ENCODE data around the gene RAB44. TPM values are rescaled to one million over a fixed set of nuclear protein-coding genes. Genes with fewer than 3 reads are reported as not detected.

RAB44 gene
- total RNA-seq, 1 experiment from 2014 or later, result 0.05 TPM

DNA sequence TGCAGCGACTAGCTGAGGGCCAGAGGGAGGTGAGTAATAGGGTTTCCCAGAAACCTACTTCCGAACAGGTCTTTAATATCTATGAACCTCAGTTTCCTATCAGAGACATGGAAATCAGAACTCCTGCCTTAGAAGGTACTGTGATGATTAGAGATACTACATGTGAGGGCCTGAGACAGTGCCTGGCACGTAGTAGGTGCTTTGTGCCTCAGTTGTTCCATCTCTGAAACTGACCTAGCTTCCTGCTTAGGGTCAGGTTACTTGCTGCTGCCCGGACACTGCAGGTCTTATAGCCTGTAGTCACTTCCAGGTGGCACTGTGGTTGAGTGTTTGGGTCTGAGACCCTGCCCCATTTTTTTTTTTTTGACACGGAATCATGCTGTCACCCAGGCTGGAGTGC, 20.9 kb downstream of the RAB44 start:
- ATAC-seq (no peak), DNase-seq (ENCODE audit: low read depth, low spot score) (no peak)
- no peak overlapping the region for H3K4me3 ChIP-seq (replicated peaks in 1 of 2; ENCODE audit: low read depth in 1 of 2, low read length in 2 of 2)
- H3K9ac ChIP-seq (ENCODE audit: low read length), result no peak overlapping the region
- H3K79me2 ChIP-seq (ENCODE audit: insufficient read depth, low read length), result no peaks in the 10 kb centered on the region
- ChIA-PET POLR2A (no interaction called here), RAD21 (ENCODE audit: low non-redundant PET in 1 of 2, low total read pairs in 2 of 2, uncharacterized antibody in 2 of 2, unreplicated experiment in 2 of 2) (no interaction called here), CTCF (no interaction called here)
- H3K9me3 ChIP-seq (ENCODE audit: control insufficient read depth in 1 of 2, insufficient read depth in 1 of 2, low read depth in 1 of 2, low read length in 2 of 2), result no peaks in the 10 kb centered on the region
- intact Hi-C loops (cut with micrococcal nuclease), result no loop called here
- H3K27me3 ChIP-seq (ENCODE audit: insufficient read depth, low read length), result no peaks in the 10 kb centered on the region
- H4K20me1 ChIP-seq (ENCODE audit: insufficient read depth), result no peaks in the 10 kb centered on the region
- no peak overlapping the region for H3K4me2 ChIP-seq (ENCODE audit: low read length)
- H3K9me2 ChIP-seq (ENCODE audit: insufficient read depth), result no peaks in the 10 kb centered on the region
- no peak overlapping the region for H2AFZ ChIP-seq (ENCODE audit: low read depth, low read length, poor library complexity, severe bottlenecking)
- no TSS peak for BruUV-seq (replicated peaks)
- H3K27ac ChIP-seq (ENCODE audit: low read depth, low read length), result no peak overlapping the region
- TF ChIP-seq, protein P1, sequence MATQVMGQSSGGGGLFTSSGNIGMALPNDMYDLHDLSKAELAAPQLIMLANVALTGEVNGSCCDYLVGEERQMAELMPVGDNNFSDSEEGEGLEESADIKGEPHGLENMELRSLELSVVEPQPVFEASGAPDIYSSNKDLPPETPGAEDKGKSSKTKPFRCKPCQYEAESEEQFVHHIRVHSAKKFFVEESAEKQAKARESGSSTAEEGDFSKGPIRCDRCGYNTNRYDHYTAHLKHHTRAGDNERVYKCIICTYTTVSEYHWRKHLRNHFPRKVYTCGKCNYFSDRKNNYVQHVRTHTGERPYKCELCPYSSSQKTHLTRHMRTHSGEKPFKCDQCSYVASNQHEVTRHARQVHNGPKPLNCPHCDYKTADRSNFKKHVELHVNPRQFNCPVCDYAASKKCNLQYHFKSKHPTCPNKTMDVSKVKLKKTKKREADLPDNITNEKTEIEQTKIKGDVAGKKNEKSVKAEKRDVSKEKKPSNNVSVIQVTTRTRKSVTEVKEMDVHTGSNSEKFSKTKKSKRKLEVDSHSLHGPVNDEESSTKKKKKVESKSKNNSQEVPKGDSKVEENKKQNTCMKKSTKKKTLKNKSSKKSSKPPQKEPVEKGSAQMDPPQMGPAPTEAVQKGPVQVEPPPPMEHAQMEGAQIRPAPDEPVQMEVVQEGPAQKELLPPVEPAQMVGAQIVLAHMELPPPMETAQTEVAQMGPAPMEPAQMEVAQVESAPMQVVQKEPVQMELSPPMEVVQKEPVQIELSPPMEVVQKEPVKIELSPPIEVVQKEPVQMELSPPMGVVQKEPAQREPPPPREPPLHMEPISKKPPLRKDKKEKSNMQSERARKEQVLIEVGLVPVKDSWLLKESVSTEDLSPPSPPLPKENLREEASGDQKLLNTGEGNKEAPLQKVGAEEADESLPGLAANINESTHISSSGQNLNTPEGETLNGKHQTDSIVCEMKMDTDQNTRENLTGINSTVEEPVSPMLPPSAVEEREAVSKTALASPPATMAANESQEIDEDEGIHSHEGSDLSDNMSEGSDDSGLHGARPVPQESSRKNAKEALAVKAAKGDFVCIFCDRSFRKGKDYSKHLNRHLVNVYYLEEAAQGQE (IDR thresholded peaks at IDR 0.05; ENCODE audit: low read depth), result no peak
- TF ChIP-seq ZNF274 (IDR thresholded peaks at IDR 0.05; ENCODE audit: low read depth, low read length), result no peak
- TF ChIP-seq JUND (IDR thresholded peaks at IDR 0.05), result no peak
- no peaks in the 10 kb centered on the region for H3K4me1 ChIP-seq (ENCODE audit: control insufficient read depth in 1 of 2, insufficient read depth in 2 of 2, low read length in 2 of 2)
- no peaks in the 10 kb centered on the region for H3K36me3 ChIP-seq (ENCODE audit: control insufficient read depth in 1 of 2, insufficient read depth in 2 of 2, low read length in 2 of 2)

DNA sequence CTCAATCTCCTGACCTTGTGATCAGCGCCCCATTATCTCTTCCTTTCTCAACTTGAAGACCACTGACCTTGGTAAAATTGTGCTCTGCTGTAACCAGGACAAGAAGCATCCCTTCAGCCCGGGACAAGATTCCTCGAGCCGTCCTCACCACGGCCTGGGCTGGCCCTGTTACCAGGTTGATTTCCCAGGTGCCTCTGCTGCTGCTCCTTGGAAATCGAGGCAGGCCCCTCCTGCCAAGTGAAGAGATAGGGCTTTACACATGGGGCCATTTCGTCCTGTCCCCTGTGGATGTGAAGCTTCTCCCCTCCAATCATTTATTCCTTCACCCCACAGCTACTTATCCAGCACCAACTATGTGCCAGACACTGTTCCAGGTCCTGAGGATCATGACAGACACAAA, 21.5 kb downstream of the RAB44 start:
- no peaks in the 10 kb centered on the region for H4K20me1 ChIP-seq (ENCODE audit: insufficient read depth)
- ChIA-PET CTCF (no interaction called here), POLR2A (no interaction called here), RAD21 (ENCODE audit: low non-redundant PET in 1 of 2, low total read pairs in 2 of 2, uncharacterized antibody in 2 of 2, unreplicated experiment in 2 of 2) (no interaction called here)
- DNase-seq (ENCODE audit: low read depth, low spot score), result no peak
- no peak for ATAC-seq
- no peaks in the 10 kb centered on the region for H3K36me3 ChIP-seq (ENCODE audit: control insufficient read depth in 1 of 2, insufficient read depth in 2 of 2, low read length in 2 of 2)
- no peaks in the 10 kb centered on the region for H3K9me2 ChIP-seq (ENCODE audit: insufficient read depth)
- no peak overlapping the region for H3K4me3 ChIP-seq (replicated peaks in 1 of 2; ENCODE audit: low read depth in 1 of 2, low read length in 2 of 2)
- no peak overlapping the region for H3K4me2 ChIP-seq (ENCODE audit: low read length)
- H2AFZ ChIP-seq (ENCODE audit: low read depth, low read length, poor library complexity, severe bottlenecking), result no peak overlapping the region
- intact Hi-C loops (cut with micrococcal nuclease), result no loop called here
- H3K9ac ChIP-seq (ENCODE audit: low read length), result no peak overlapping the region
- no peaks in the 10 kb centered on the region for H3K27me3 ChIP-seq (ENCODE audit: insufficient read depth, low read length)
- no peaks in the 10 kb centered on the region for H3K79me2 ChIP-seq (ENCODE audit: insufficient read depth, low read length)
- no peaks in the 10 kb centered on the region for H3K4me1 ChIP-seq (ENCODE audit: control insufficient read depth in 1 of 2, insufficient read depth in 2 of 2, low read length in 2 of 2)
- H3K27ac ChIP-seq (ENCODE audit: low read depth, low read length), result no peak overlapping the region
- TF ChIP-seq ZNF274 (IDR thresholded peaks at IDR 0.05; ENCODE audit: low read depth, low read length) (no peak), POLR2A (IDR thresholded peaks at IDR 0.05; ENCODE audit: borderline replicate concordance, extremely low read depth, insufficient read depth, insufficient read length) (no peak), FOSL1 (IDR thresholded peaks at IDR 0.05; ENCODE audit: low read depth) (no peak), RAD21 (IDR thresholded peaks at IDR 0.05; ENCODE audit: low read depth) (no peak), SIN3A (IDR thresholded peaks at IDR 0.05; ENCODE audit: low read depth) (no peak), ELF1 (IDR thresholded peaks at IDR 0.05; ENCODE audit: borderline replicate concordance, low read depth) (no peak), CBX3 (IDR thresholded peaks at IDR 0.05; ENCODE audit: low read depth) (no peak), SRF (IDR thresholded peaks at IDR 0.05; ENCODE audit: low read depth) (no peak), EZH2phosphoT487 (IDR thresholded peaks at IDR 0.05; ENCODE audit: borderline replicate concordance) (no peak), EGR1 (IDR thresholded peaks at IDR 0.05; ENCODE audit: low read depth) (no peak), YY1 (IDR thresholded peaks at IDR 0.05; ENCODE audit: extremely low read depth, insufficient replicate concordance, low read depth, low read length) (no peak), ZFX (IDR thresholded peaks at IDR 0.05) (no peak)
- TF ChIP-seq, protein P1 (IDR thresholded peaks at IDR 0.05; ENCODE audit: low read depth), result no peak
- no TSS peak for BruUV-seq (replicated peaks)
- no peaks in the 10 kb centered on the region for H3K9me3 ChIP-seq (ENCODE audit: control insufficient read depth in 1 of 2, insufficient read depth in 1 of 2, low read depth in 1 of 2, low read length in 2 of 2)

All from HCT116 (cell line).